Endothelial cell of umbilical vein (primary cell): ENCODE measurements around the gene MORC2. TPM values are rescaled to one million over a fixed set of nuclear protein-coding genes. Genes with fewer than 3 reads are reported as not detected.

Source experiments
- BruUV-seq: library from RNA; stranded (reverse); fragments of 400-500 nt; replicated peaks from 2 replicates; lab custom pipeline; 2021; lab: Mats Ljungman, UMichigan
- CTCF ChIA-PET: fragments of 300-600, 350-600 bp; sonication (Branson Sonifier 250); formaldehyde crosslinking; loops from one replicate; lab custom pipeline; 2021; ENCODE audit warnings: antibody characterized with exemption, inconsistent platforms; lab: Charles Lee
- POLR2A ChIA-PET: fragments of 300-600, 350-600 bp; sonication (Branson Sonifier 250); formaldehyde crosslinking; loops from one replicate; lab custom pipeline; 2021; ENCODE audit warnings: antibody characterized with exemption, inconsistent platforms; lab: Charles Lee
- DNase-seq: peaks from one replicate; pipeline ENCODE4 v3.0.0-alpha.2; 2011; ENCODE audit warnings: low read depth, low spot score
- FAIRE-seq: peaks from 2 replicates; lab custom pipeline; 2011; peaks lifted over from hg19 to GRCh38; lab: Jason Lieb, UNC
- H2AFZ ChIP-seq: 2 replicates; pipeline ENCODE4 v1.6.0; 2012; ENCODE audit warnings: low read depth, low read length, control low read depth, inconsistent platforms
- H3K27ac ChIP-seq: 2 replicates; pipeline ENCODE4 v1.5.1; 2011; ENCODE audit warnings: low read depth, mild to moderate bottlenecking, control low read depth, low read length, moderate library complexity; ENCODE audit not compliant: insufficient read depth
- H3K27me3 ChIP-seq, 2 experiments: 2 replicates each; pipeline versions ENCODE4 v1.6.0 to v1.6.1; 2011; ENCODE audit warnings: low read length in 2 of 2, mixed read lengths in 1 of 2; ENCODE audit not compliant: control insufficient read depth in 2 of 2, insufficient read depth in 2 of 2
- H3K36me3 ChIP-seq, 2 experiments: 2 replicates in 1 of 2; 3 replicates in 1 of 2; pipeline ENCODE4 v1.5.1; 2011; ENCODE audit warnings: low read length in 2 of 2, mild to moderate bottlenecking in 1 of 2, moderate library complexity in 1 of 2; ENCODE audit not compliant: control insufficient read depth in 2 of 2, insufficient read depth in 2 of 2; ENCODE audit errors: extremely low read depth in 1 of 2
- H3K4me1 ChIP-seq: 3 replicates; pipeline ENCODE4 v1.5.1; 2011; ENCODE audit warnings: mild to moderate bottlenecking, low read length; ENCODE audit not compliant: control insufficient read depth, insufficient read depth; ENCODE audit errors: extremely low read depth
- H3K4me2 ChIP-seq: 2 replicates; pipeline ENCODE4 v1.6.1; 2011; ENCODE audit warnings: low read length, control low read depth, mixed read lengths; ENCODE audit not compliant: insufficient read depth
- H3K4me3 ChIP-seq, 3 experiments: fragments of 200-600 bp in 1 of 3; sonication (generic), shearing (Covaris generic) in 1 of 3; replicated peaks in 1 of 3; 2 replicates each; pipeline ENCODE4 v1.5.1; 2011 to 2016; ENCODE audit warnings: control low read depth in 3 of 3, low read length in 3 of 3, mild to moderate bottlenecking in 2 of 3, inconsistent platforms in 1 of 3, low read depth in 1 of 3, moderate library complexity in 1 of 3; ENCODE audit not compliant: insufficient read depth in 1 of 3
- H3K79me2 ChIP-seq: 2 replicates; pipeline ENCODE4 v1.6.0; 2012; ENCODE audit warnings: low read length, inconsistent platforms; ENCODE audit not compliant: control insufficient read depth, insufficient read depth
- H3K9ac ChIP-seq: replicated peaks from 2 replicates; pipeline ENCODE3; 2011; ENCODE audit warnings: low read length, control low read depth; ENCODE audit not compliant: insufficient read depth; ENCODE audit errors: extremely low read depth
- H3K9me1 ChIP-seq: replicated peaks from 3 replicates; pipeline ENCODE4 v1.6.0; 2011; ENCODE audit warnings: mild to moderate bottlenecking, low read length; ENCODE audit not compliant: control insufficient read depth, insufficient read depth; ENCODE audit errors: extremely low read depth
- H3K9me3 ChIP-seq: replicated peaks from 2 replicates; pipeline ENCODE4 v1.5.1; 2012; ENCODE audit warnings: low read length, inconsistent platforms; ENCODE audit not compliant: control insufficient read depth, insufficient read depth
- H4K20me1 ChIP-seq: replicated peaks from 2 replicates; pipeline ENCODE3; 2011; ENCODE audit warnings: mild to moderate bottlenecking, low read length; ENCODE audit not compliant: control insufficient read depth, insufficient read depth; ENCODE audit errors: extremely low read depth
- FOS ChIP-seq: IDR thresholded peaks from 2 replicates; pipeline ENCODE4 v1.6.1; 2011; ENCODE audit warnings: mild to moderate bottlenecking, low read length, moderate library complexity, borderline replicate concordance; ENCODE audit not compliant: insufficient read depth
- JUN ChIP-seq: IDR thresholded peaks from 2 replicates; pipeline ENCODE4 v1.6.1; 2011; ENCODE audit warnings: borderline replicate concordance, low read depth; ENCODE audit not compliant: insufficient read length, insufficient read depth
- POLR2A ChIP-seq: IDR thresholded peaks from 2 replicates; pipeline ENCODE4 v1.6.1; 2012; ENCODE audit warnings: low read depth, mild to moderate bottlenecking, control low read depth, low read length
- POLR2AphosphoS5 ChIP-seq: IDR thresholded peaks from 2 replicates; pipeline ENCODE4 v1.6.1; 2012; ENCODE audit warnings: low read depth, mild to moderate bottlenecking, control low read depth, low read length, moderate library complexity; ENCODE audit not compliant: insufficient read depth
- dilution Hi-C: fragments of 300-500 bp; cut with MboI; formaldehyde crosslinking; loops from one replicate; pipeline ENCODE4 v1.15.0; 2019; ENCODE audit warnings: low sequenced_read_pairs; ENCODE audit not compliant: extremely low pct_ligation_motif_present
- intact Hi-C: fragments of 100-400 bp; cut with micrococcal nuclease; formaldehyde crosslinking; loops from one replicate; pipeline ENCODE4 v1.10.0; 2022
- polyA plus RNA-seq, 4 experiments: library from polyadenylated mRNA; depleted of rRNA in 3 of 4; stranded (reverse) in 3 of 4; unstranded in 1 of 4; fragments of >200 nt; gene quantifications; 2 replicates each; pipeline versions ENCODE4 v1.2.1 to v1.2.3, GENCODE V29; 2011 to 2012; ENCODE audit warnings: missing spikeins in 1 of 4
- total RNA-seq: library from RNA; stranded (reverse); gene quantifications from 2 replicates; pipeline ENCODE4 v1.2.3, GENCODE V29; 2021
- TF ChIP-seq, protein P1 (sequence below): IDR thresholded peaks from 2 replicates; pipeline ENCODE4 v1.6.1; 2011; ENCODE audit not compliant: insufficient read depth, insufficient read length

MORC2 gene
- total and polyA plus RNA-seq, 2 donors (not counting 3 experiments of a cell fraction or from before 2014, with no cell fraction given) = 11.6 to 34.7 TPM

DNA sequence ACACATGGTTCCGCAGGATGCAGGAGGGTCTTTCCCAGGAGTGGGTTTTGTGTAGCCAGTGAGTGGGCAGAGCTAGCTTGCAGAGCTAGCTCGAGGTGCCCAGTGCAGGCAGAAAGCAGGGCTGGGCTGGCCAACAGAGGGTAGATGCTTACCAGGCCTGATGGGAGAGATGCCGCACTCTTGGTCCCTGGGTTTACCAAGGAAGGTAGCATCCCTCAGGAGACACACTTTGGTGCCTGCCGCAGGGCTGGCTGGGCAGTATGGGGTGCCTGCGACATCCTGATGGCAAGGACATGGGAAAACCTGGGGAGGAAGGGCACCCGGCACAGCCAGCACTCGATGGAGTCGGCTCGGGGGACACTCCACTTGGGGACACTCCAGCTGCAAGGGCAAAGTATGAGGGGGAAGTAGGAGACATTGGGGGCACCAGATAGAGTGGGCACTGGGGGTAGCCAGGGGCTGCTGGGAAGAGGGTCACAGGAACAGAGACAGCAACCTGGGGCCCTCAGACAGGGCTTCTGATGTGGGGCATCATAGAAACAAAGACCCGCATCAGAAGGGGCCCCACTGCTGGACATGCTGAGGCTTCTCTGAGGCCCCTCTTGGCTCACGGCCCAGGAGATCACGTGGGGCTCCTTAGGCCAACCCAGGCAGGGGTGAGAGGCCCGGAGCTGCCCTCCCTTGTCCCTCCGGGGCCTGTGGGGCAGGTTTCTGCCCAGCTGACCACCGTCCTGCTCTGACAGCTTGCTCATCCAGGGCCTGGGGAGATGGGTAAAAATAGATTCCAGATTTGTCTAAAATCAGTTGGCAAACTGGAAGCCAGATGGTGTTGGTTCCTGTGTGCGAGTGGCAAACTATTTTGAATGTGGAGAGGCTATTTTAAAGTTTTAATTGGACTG, 89.8 kb downstream of the MORC2 start:
- Histone ChIP-seq H3K36me3 (no peaks in the 10 kb centered on the region), H3K9me3 (no peaks in the 10 kb centered on the region), H3K4me3 (no peak overlapping the region), H3K4me1 (no peaks in the 10 kb centered on the region), H3K27me3 (no peaks in the 10 kb centered on the region), H3K27ac (no peak overlapping the region), H3K4me2 (no peak overlapping the region), H2AFZ (no peak overlapping the region), H3K9me1 (no peaks in the 10 kb centered on the region), H3K79me2 (no peaks in the 10 kb centered on the region), H4K20me1 (no peaks in the 10 kb centered on the region), H3K9ac (no peak overlapping the region)
- no TSS peak for BruUV-seq
- POLR2A ChIA-PET = no interaction called here
- no peak for FAIRE-seq
- TF ChIP-seq POLR2AphosphoS5 = no peak
- TF ChIP-seq JUN = no peak
- TF ChIP-seq, protein P1, sequence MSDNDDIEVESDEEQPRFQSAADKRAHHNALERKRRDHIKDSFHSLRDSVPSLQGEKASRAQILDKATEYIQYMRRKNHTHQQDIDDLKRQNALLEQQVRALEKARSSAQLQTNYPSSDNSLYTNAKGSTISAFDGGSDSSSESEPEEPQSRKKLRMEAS = no peak
- no peak for TF ChIP-seq POLR2A
- TF ChIP-seq FOS = no peak
- no peak for DNase-seq
- intact Hi-C loops (no loop called here), dilution Hi-C loops (no loop called here)
- CTCF ChIA-PET = interaction anchor here (1.3 to 1.5 kb wide), 2 partner anchors 11 to 12 kb away, joined by 5 to 7 read pairs; no protein-coding TSS in a partner anchor
